IPS-NIHi11 (cell line): Measurements from ENCODE around the gene UQCRHL.
A peak's percentile ranks its signal among the peaks of the same experiment; 100 is the strongest.

Experiments
- DNase-seq: peaks from one replicate; pipeline ENCODE4 v3.0.0; 2012; ENCODE audit warnings: mixed read lengths, low spot score

Gene UQCRHL

GRCh38 chr1:15797614-15798390 lies 9.6 kb downstream of the UQCRHL start:
- no peak for DNase-seq

GRCh38 chr1:15796086-15796462 lies 11.4 kb downstream of the UQCRHL start:
- no peak for DNase-seq

GRCh38 chr1:15788624-15789301 lies 18.7 kb downstream of the UQCRHL start:
- DNase-seq = no peak

GRCh38 chr1:15786581-15786980 lies 20.9 kb downstream of the UQCRHL start:
- DNase-seq = no peak

GRCh38 chr1:15785683-15786082 lies 21.8 kb downstream of the UQCRHL start:
- DNase-seq = no peak

- DNase-seq = no peak
Observed at GRCh38 chr1:15777909-15778707, 29.3 kb downstream of the UQCRHL start.

- DNase-seq = no peak
Observed at GRCh38 chr1:15775706-15776105, 31.7 kb downstream of the UQCRHL start.

- DNase-seq = no peak
Observed at GRCh38 chr1:15771836-15772515, 35.5 kb downstream of the UQCRHL start.

- no peak for DNase-seq
Observed at GRCh38 chr1:15770313-15770962, 37.0 kb downstream of the UQCRHL start.

- no peak for DNase-seq
Observed at GRCh38 chr1:15768388-15768787, 39.1 kb downstream of the UQCRHL start.

- DNase-seq = no peak
Observed at GRCh38 chr1:15767941-15768340, 39.5 kb downstream of the UQCRHL start.

- no peak for DNase-seq
Observed at GRCh38 chr1:15765495-15766194, 41.8 kb downstream of the UQCRHL start.

- no peak for DNase-seq
Observed at GRCh38 chr1:15764890-15765289, 42.6 kb downstream of the UQCRHL start.

GRCh38 chr1:15764269-15764764 lies 43.1 kb downstream of the UQCRHL start:
- peak; percentile 62 for DNase-seq

- no peak for DNase-seq
Observed at GRCh38 chr1:15762546-15762945, 44.9 kb downstream of the UQCRHL start.

- DNase-seq = no peak
Observed at GRCh38 chr1:15761366-15762128, 45.9 kb downstream of the UQCRHL start.

GRCh38 chr1:15760520-15761211 lies 46.8 kb downstream of the UQCRHL start:
- peak; percentile 65 for DNase-seq

GRCh38 chr1:15758953-15759661 lies 48.3 kb downstream of the UQCRHL start:
- peak; percentile 62 for DNase-seq
